Measurements from ENCODE around the gene AUNIP.
A peak's percentile ranks its signal among the peaks of the same experiment; 100 is the strongest.

Gene AUNIP

GRCh38 chr1:25832336-25833037, 26.8 kb downstream of the AUNIP start:
- DNase-seq (ENCODE audit: low read depth in 3 of 3, low spot score in 1 of 3): no peak

- DNase-seq (ENCODE audit: low read depth in 3 of 3, low spot score in 1 of 3): no peak
Measured at GRCh38 chr1:25831569-25832196, 27.6 kb downstream of the AUNIP start.

- DNase-seq (ENCODE audit: low read depth in 3 of 3, low spot score in 1 of 3): no peak
Measured at GRCh38 chr1:25829046-25829445, 30.2 kb downstream of the AUNIP start.

- no peak for DNase-seq (ENCODE audit: low read depth in 3 of 3, low spot score in 1 of 3)
Measured at GRCh38 chr1:25828491-25828890, 30.8 kb downstream of the AUNIP start.

GRCh38 chr1:25826571-25826970, 32.7 kb downstream of the AUNIP start:
- DNase-seq (ENCODE audit: low read depth in 3 of 3, low spot score in 1 of 3): no peak

GRCh38 chr1:25825605-25826004, 33.7 kb downstream of the AUNIP start:
- DNase-seq (ENCODE audit: low read depth in 3 of 3, low spot score in 1 of 3): no peak

GRCh38 chr1:25821630-25822091, 37.6 kb downstream of the AUNIP start:
- no peak for DNase-seq (ENCODE audit: low read depth in 3 of 3, low spot score in 1 of 3)

GRCh38 chr1:25821112-25821476, 38.2 kb downstream of the AUNIP start:
- no peak for DNase-seq (ENCODE audit: low read depth in 3 of 3, low spot score in 1 of 3)

- DNase-seq (ENCODE audit: low read depth in 3 of 3, low spot score in 1 of 3): peak in 2 of 3 donors; percentile 26 to 45
Measured at GRCh38 chr1:25820247-25821111, 38.8 kb downstream of the AUNIP start.

- DNase-seq (ENCODE audit: low read depth in 3 of 3, low spot score in 1 of 3): peak; percentile 77 to 89 (median 84)
Measured at GRCh38 chr1:25819491-25820246, 39.6 kb downstream of the AUNIP start, which contains the start of gene MTFR1L. Gene MTFR1L (plus strand): TSS chr1:25819954. CDS start chr1:25823105, 3,151 bp downstream.

- DNase-seq (ENCODE audit: low read depth in 3 of 3, low spot score in 1 of 3): no peak
Measured at GRCh38 chr1:25818569-25818968, 40.7 kb downstream of the AUNIP start.

- no peak for DNase-seq (ENCODE audit: low read depth in 3 of 3, low spot score in 1 of 3)
Measured at GRCh38 chr1:25817840-25818501, 41.3 kb downstream of the AUNIP start.

GRCh38 chr1:25816112-25816718, 43.0 kb downstream of the AUNIP start:
- DNase-seq (ENCODE audit: low read depth in 3 of 3, low spot score in 1 of 3): no peak

GRCh38 chr1:25815208-25816111, 43.8 kb downstream of the AUNIP start:
- DNase-seq (ENCODE audit: low read depth in 3 of 3, low spot score in 1 of 3): no peak

- DNase-seq (ENCODE audit: low read depth in 3 of 3, low spot score in 1 of 3): no peak
Measured at GRCh38 chr1:25814549-25815087, 44.6 kb downstream of the AUNIP start.

- no peak for DNase-seq (ENCODE audit: low read depth in 3 of 3, low spot score in 1 of 3)
Measured at GRCh38 chr1:25813734-25814471, 45.4 kb downstream of the AUNIP start.

- no peak for DNase-seq (ENCODE audit: low read depth in 3 of 3, low spot score in 1 of 3)
Measured at GRCh38 chr1:25813071-25813733, 46.1 kb downstream of the AUNIP start.
